Stimulated activated CD4-positive, alpha-beta T cell treated with anti-CD3 and anti-CD28 coated beads, TNF-alpha, amount 100 ng/mL, for 1 hour (primary cell): ENCODE results near the gene ALG12.

Source experiments
- DNase-seq, 3 donors: peaks; one replicate each; pipeline ENCODE4 v3.0.0-alpha.2; 2020; ENCODE audit warnings: low read depth in 3 of 3, low spot score in 1 of 3

Gene ALG12

DNA sequence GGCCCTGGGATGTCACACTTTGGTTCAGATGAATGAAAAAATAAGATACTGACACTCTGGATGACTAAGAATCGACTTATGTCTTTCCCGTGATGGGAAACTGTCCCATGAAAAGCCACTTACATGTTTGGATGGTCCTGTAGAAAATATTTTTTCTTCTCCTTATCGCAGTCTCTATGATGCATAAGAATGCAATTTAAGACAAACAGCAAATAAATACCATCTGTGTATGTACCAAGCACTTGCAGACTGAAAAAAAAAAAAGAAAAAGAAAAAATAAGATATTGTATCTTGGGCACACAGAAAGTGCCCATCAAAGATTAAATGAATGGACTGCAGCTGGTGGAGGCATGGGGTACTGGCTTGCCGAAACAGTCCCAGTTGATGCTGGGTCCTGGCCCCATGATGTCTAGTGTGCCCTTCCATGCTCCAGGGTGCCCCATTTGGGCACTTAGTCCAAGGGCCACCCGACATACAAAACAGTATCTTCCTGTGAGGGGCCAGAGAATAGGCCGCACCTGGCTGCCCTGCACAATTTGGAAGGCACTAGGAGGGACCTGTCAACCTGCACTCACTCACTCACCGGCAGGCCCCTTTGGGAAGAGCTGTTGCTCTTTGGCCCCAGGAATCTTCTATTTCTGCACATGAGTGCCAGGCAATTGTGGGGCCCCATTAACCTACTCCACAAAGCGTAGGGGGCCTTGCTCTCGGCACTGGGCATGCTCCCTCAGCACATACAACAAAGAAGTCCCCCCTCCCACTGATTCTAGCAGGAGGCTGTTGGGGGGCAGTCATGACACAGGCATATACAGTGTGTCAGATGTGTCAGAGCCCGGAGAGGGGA, 67.1 kb downstream of the ALG12 start:
- no peak for DNase-seq
